ENCODE data around the gene MYO5C. TPM values are rescaled to one million over a fixed set of nuclear protein-coding genes. Genes with fewer than 3 reads are reported as not detected.

The MYO5C gene
- total and polyA plus RNA-seq, 2 donors (not counting 3 experiments of a cell fraction or from before 2014, with no cell fraction given): 7.5 to 19.4 TPM

GRCh38 chr15:52162876-52163275, 132.7 kb downstream of the MYO5C start:
- intact Hi-C loops (cut with micrococcal nuclease): loop anchor here (1.0 kb wide), 1 partner anchor 45 kb away; no protein-coding TSS in a partner anchor

DNA sequence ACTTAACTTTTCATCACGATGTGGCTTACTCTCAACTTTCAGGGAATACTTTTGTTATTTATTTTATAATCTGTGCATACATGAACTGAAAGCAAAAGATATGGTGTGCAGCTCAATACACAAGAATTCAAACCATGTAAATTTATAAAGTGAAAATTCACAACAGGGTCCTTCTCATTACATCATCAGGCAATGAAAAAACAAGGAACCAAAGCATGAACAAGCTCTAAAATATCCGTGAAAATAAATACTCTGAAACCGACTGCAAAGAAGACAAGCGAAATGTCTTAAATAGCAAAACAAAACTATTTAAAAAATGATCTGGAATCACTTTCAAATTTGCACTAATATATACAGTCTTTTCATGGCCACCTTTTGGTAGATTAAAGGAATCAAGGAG, 133.3 kb downstream of the MYO5C start:
- Histone ChIP-seq H4K20me1 (replicated peaks; ENCODE audit: control insufficient read depth, extremely low read depth, insufficient read depth, low read length) (no peaks in the 10 kb centered on the region), H3K9me3 (replicated peaks; ENCODE audit: control insufficient read depth, insufficient read depth, low read length) (no peaks in the 10 kb centered on the region), H3K4me1 (ENCODE audit: control insufficient read depth, extremely low read depth, insufficient read depth, low read length) (no peaks in the 10 kb centered on the region), H2AFZ (ENCODE audit: low read depth, low read length) (no peak overlapping the region), H3K9me1 (replicated peaks; ENCODE audit: control insufficient read depth, extremely low read depth, insufficient read depth, low read length) (no peaks in the 10 kb centered on the region), H3K9ac (replicated peaks; ENCODE audit: extremely low read depth, insufficient read depth, low read length) (no peak overlapping the region), H3K27ac (ENCODE audit: insufficient read depth, low read depth, low read length) (no peak overlapping the region), H3K79me2 (ENCODE audit: control insufficient read depth, insufficient read depth, low read length) (no peaks in the 10 kb centered on the region), H3K4me3 (replicated peaks in 1 of 3; ENCODE audit: insufficient read depth in 1 of 3, low read depth in 1 of 3, low read length in 3 of 3) (no peak overlapping the region), H3K4me2 (ENCODE audit: insufficient read depth, low read length) (no peak overlapping the region), H3K36me3 (ENCODE audit: control insufficient read depth in 2 of 2, extremely low read depth in 1 of 2, insufficient read depth in 2 of 2, low read length in 2 of 2) (no peaks in the 10 kb centered on the region), H3K27me3 (ENCODE audit: control insufficient read depth in 2 of 2, insufficient read depth in 2 of 2, low read length in 2 of 2) (no peaks in the 10 kb centered on the region)
- TF ChIP-seq POLR2A (IDR thresholded peaks at IDR 0.05; ENCODE audit: low read depth, low read length) (no peak), POLR2AphosphoS5 (IDR thresholded peaks at IDR 0.05; ENCODE audit: insufficient read depth, low read depth, low read length) (no peak), JUN (IDR thresholded peaks at IDR 0.05; ENCODE audit: borderline replicate concordance, insufficient read depth, insufficient read length, low read depth) (no peak), FOS (IDR thresholded peaks at IDR 0.05; ENCODE audit: borderline replicate concordance, insufficient read depth, low read length) (no peak), CTCF (IDR thresholded peaks at IDR 0.05; ENCODE audit: extremely low read depth in 1 of 2, insufficient read depth in 1 of 2, low read depth in 1 of 2, low read length in 2 of 2) (no peak), EZH2 (IDR thresholded peaks at IDR 0.05; ENCODE audit: borderline replicate concordance, low read depth, low read length, severe bottlenecking) (no peak), MYC (IDR thresholded peaks at IDR 0.05; ENCODE audit: low read depth, low read length) (no peak), GATA2 (IDR thresholded peaks at IDR 0.05; ENCODE audit: insufficient read depth, insufficient read length, low read depth, low read length) (no peak)
- TF ChIP-seq, protein P1, sequence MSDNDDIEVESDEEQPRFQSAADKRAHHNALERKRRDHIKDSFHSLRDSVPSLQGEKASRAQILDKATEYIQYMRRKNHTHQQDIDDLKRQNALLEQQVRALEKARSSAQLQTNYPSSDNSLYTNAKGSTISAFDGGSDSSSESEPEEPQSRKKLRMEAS (IDR thresholded peaks at IDR 0.05; ENCODE audit: insufficient read depth, insufficient read length): no peak
- no peak for DNase-seq (ENCODE audit: low read depth, low spot score)
- intact Hi-C loops (cut with micrococcal nuclease) (no loop called here), dilution Hi-C loops (cut with MboI; ENCODE audit: extremely low pct_ligation_motif_present, low sequenced_read_pairs) (no loop called here)
- no peak for FAIRE-seq
- ChIA-PET CTCF (interaction anchor here (0.6 to 1.5 kb wide), 6 partner anchors 9 to 518 kb away, joined by 3 to 5 read pairs (median 4); no protein-coding TSS in a partner anchor), POLR2A (no interaction called here)
- BruUV-seq (replicated peaks): no TSS peak

More at GRCh38 chr15:52162876-52163275, 132.7 kb downstream of the MYO5C start:
- Histone ChIP-seq H3K4me2 (ENCODE audit: insufficient read depth, low read length) (no peak overlapping the region), H3K4me3 (replicated peaks in 1 of 3; ENCODE audit: insufficient read depth in 1 of 3, low read depth in 1 of 3, low read length in 3 of 3) (no peak overlapping the region), H4K20me1 (replicated peaks; ENCODE audit: control insufficient read depth, extremely low read depth, insufficient read depth, low read length) (no peaks in the 10 kb centered on the region), H3K4me1 (ENCODE audit: control insufficient read depth, extremely low read depth, insufficient read depth, low read length) (no peaks in the 10 kb centered on the region), H3K9me1 (replicated peaks; ENCODE audit: control insufficient read depth, extremely low read depth, insufficient read depth, low read length) (no peaks in the 10 kb centered on the region), H3K27ac (ENCODE audit: insufficient read depth, low read depth, low read length) (no peak overlapping the region), H3K36me3 (ENCODE audit: control insufficient read depth in 2 of 2, extremely low read depth in 1 of 2, insufficient read depth in 2 of 2, low read length in 2 of 2) (no peaks in the 10 kb centered on the region), H2AFZ (ENCODE audit: low read depth, low read length) (no peak overlapping the region), H3K9ac (replicated peaks; ENCODE audit: extremely low read depth, insufficient read depth, low read length) (no peak overlapping the region), H3K9me3 (replicated peaks; ENCODE audit: control insufficient read depth, insufficient read depth, low read length) (no peaks in the 10 kb centered on the region), H3K79me2 (ENCODE audit: control insufficient read depth, insufficient read depth, low read length) (no peaks in the 10 kb centered on the region), H3K27me3 (ENCODE audit: control insufficient read depth in 2 of 2, insufficient read depth in 2 of 2, low read length in 2 of 2) (no peaks in the 10 kb centered on the region)
- dilution Hi-C loops (cut with MboI; ENCODE audit: extremely low pct_ligation_motif_present, low sequenced_read_pairs): no loop called here
- POLR2A ChIA-PET: no interaction called here
- CTCF ChIA-PET: interaction anchor here (0.6 to 1.6 kb wide), 9 partner anchors 8 to 573 kb away, joined by 3 to 5 read pairs (median 3); no protein-coding TSS in a partner anchor
- FAIRE-seq: no peak
- no TSS peak for BruUV-seq (replicated peaks)
- TF ChIP-seq MYC (IDR thresholded peaks at IDR 0.05; ENCODE audit: low read depth, low read length): no peak
- no peak for TF ChIP-seq JUN (IDR thresholded peaks at IDR 0.05; ENCODE audit: borderline replicate concordance, insufficient read depth, insufficient read length, low read depth)
- no peak for TF ChIP-seq POLR2AphosphoS5 (IDR thresholded peaks at IDR 0.05; ENCODE audit: insufficient read depth, low read depth, low read length)
- DNase-seq (ENCODE audit: low read depth, low spot score): no peak
